ENCODE data around the gene RAI14.
A peak's percentile ranks its signal among the peaks of the same experiment; 100 is the strongest.
"Not testable (repeated sequence)": the region's sequence is repeated elsewhere in the genome, so short reads cannot be mapped to it uniquely, and the experiment has no call there.

The RAI14 gene

GRCh38 chr5:34715711-34716110 is 59.6 kb downstream of the RAI14 start:
- no peak overlapping the region for H3K27ac ChIP-seq (ENCODE audit: low read depth, low read length, severe bottlenecking)
- WGBS, 2 experiments (ENCODE audit: insufficient coverage in 2 of 2), result no CpG with 5 or more reads among the region's 1 CpG

GRCh38 chr5:34716986-34717385 is 60.9 kb downstream of the RAI14 start:
- H3K4me1 ChIP-seq (ENCODE audit: control insufficient read depth, insufficient read depth, low read length, poor library complexity, severe bottlenecking), result peaks cover 36% of the 10 kb centered on the region
- WGBS, 2 experiments (ENCODE audit: insufficient coverage in 2 of 2), result no CpG with 5 or more reads among the region's 2 CpGs
- H3K4me3 ChIP-seq (ENCODE audit: extremely low read depth, insufficient read depth, low read length, poor library complexity, severe bottlenecking), result no peak overlapping the region
- peaks cover 61% of the 10 kb centered on the region for H3K36me3 ChIP-seq (ENCODE audit: control insufficient read depth, insufficient read depth, low read length)
- H3K9me3 ChIP-seq (ENCODE audit: control insufficient read depth, low read length), result no peaks in the 10 kb centered on the region
- H3K27ac ChIP-seq (ENCODE audit: low read depth, low read length, severe bottlenecking), result peak overlapping the region; percentile 97

More at GRCh38 chr5:34715711-34716110, 59.6 kb downstream of the RAI14 start:
- Histone ChIP-seq H3K9me3 (ENCODE audit: control insufficient read depth, low read length) (no peaks in the 10 kb centered on the region), H3K4me1 (ENCODE audit: control insufficient read depth, insufficient read depth, low read length, poor library complexity, severe bottlenecking) (peaks cover 36% of the 10 kb centered on the region), H3K4me3 (ENCODE audit: extremely low read depth, insufficient read depth, low read length, poor library complexity, severe bottlenecking) (no peak overlapping the region), H3K36me3 (ENCODE audit: control insufficient read depth, insufficient read depth, low read length) (peaks cover 63% of the 10 kb centered on the region)

GRCh38 chr5:34717426-34718327 is 61.5 kb downstream of the RAI14 start:
- peaks cover 61% of the 10 kb centered on the region for H3K36me3 ChIP-seq (ENCODE audit: control insufficient read depth, insufficient read depth, low read length)
- H3K27ac ChIP-seq (ENCODE audit: low read depth, low read length, severe bottlenecking), result peak overlapping the region; percentile 97
- H3K9me3 ChIP-seq (ENCODE audit: control insufficient read depth, low read length), result no peaks in the 10 kb centered on the region
- 47 to 48% methylated on average over 4 to 6 of the region's 9 CpGs for WGBS, 2 experiments (ENCODE audit: insufficient coverage in 2 of 2)
- H3K4me3 ChIP-seq (ENCODE audit: extremely low read depth, insufficient read depth, low read length, poor library complexity, severe bottlenecking), result no peak overlapping the region
- H3K4me1 ChIP-seq (ENCODE audit: control insufficient read depth, insufficient read depth, low read length, poor library complexity, severe bottlenecking), result peaks cover 36% of the 10 kb centered on the region

GRCh38 chr5:34718516-34718915 is 62.4 kb downstream of the RAI14 start:
- Histone ChIP-seq H3K36me3 (ENCODE audit: control insufficient read depth, insufficient read depth, low read length) (peaks cover 60% of the 10 kb centered on the region), H3K27ac (ENCODE audit: low read depth, low read length, severe bottlenecking) (peak overlapping the region; percentile 97), H3K4me1 (ENCODE audit: control insufficient read depth, insufficient read depth, low read length, poor library complexity, severe bottlenecking) (peaks cover 36% of the 10 kb centered on the region), H3K9me3 (ENCODE audit: control insufficient read depth, low read length) (no peaks in the 10 kb centered on the region), H3K4me3 (ENCODE audit: extremely low read depth, insufficient read depth, low read length, poor library complexity, severe bottlenecking) (no peak overlapping the region)
- no CpG with 5 or more reads among the region's 4 CpGs for WGBS, 2 experiments (ENCODE audit: insufficient coverage in 2 of 2)

GRCh38 chr5:34719029-34719428 is 62.9 kb downstream of the RAI14 start:
- peaks cover 36% of the 10 kb centered on the region for H3K4me1 ChIP-seq (ENCODE audit: control insufficient read depth, insufficient read depth, low read length, poor library complexity, severe bottlenecking)
- H3K36me3 ChIP-seq (ENCODE audit: control insufficient read depth, insufficient read depth, low read length), result peaks cover 64% of the 10 kb centered on the region
- no peak overlapping the region for H3K27ac ChIP-seq (ENCODE audit: low read depth, low read length, severe bottlenecking)
- WGBS, 2 experiments (ENCODE audit: insufficient coverage in 2 of 2), result 70% methylated on average over 3 to 4 of the region's 8 CpGs
- no peak overlapping the region for H3K4me3 ChIP-seq (ENCODE audit: extremely low read depth, insufficient read depth, low read length, poor library complexity, severe bottlenecking)
- H3K9me3 ChIP-seq (ENCODE audit: control insufficient read depth, low read length), result no peaks in the 10 kb centered on the region

GRCh38 chr5:34721327-34721726 is 65.2 kb downstream of the RAI14 start:
- Histone ChIP-seq H3K27ac (ENCODE audit: low read depth, low read length, severe bottlenecking) (no peak overlapping the region), H3K9me3 (ENCODE audit: control insufficient read depth, low read length) (peaks cover 8% of the 10 kb centered on the region), H3K36me3 (ENCODE audit: control insufficient read depth, insufficient read depth, low read length) (peaks cover 67% of the 10 kb centered on the region), H3K4me1 (ENCODE audit: control insufficient read depth, insufficient read depth, low read length, poor library complexity, severe bottlenecking) (peaks cover 19% of the 10 kb centered on the region), H3K4me3 (ENCODE audit: extremely low read depth, insufficient read depth, low read length, poor library complexity, severe bottlenecking) (no peak overlapping the region)
- WGBS, 2 experiments (ENCODE audit: insufficient coverage in 2 of 2), result 100% methylated on average over 1 to 2 of the region's 3 CpGs

- Histone ChIP-seq H3K9me3 (ENCODE audit: control insufficient read depth, low read length) (peaks cover 13% of the 10 kb centered on the region), H3K27ac (ENCODE audit: low read depth, low read length, severe bottlenecking) (no peak overlapping the region), H3K4me1 (ENCODE audit: control insufficient read depth, insufficient read depth, low read length, poor library complexity, severe bottlenecking) (peaks cover 12% of the 10 kb centered on the region), H3K4me3 (ENCODE audit: extremely low read depth, insufficient read depth, low read length, poor library complexity, severe bottlenecking) (no peak overlapping the region), H3K36me3 (ENCODE audit: control insufficient read depth, insufficient read depth, low read length) (peaks cover 75% of the 10 kb centered on the region)
- WGBS, 2 experiments (ENCODE audit: insufficient coverage in 2 of 2), result 93 to 96% methylated on average over 2 of the region's 2 CpGs
Observed at GRCh38 chr5:34722183-34722582, 66.1 kb downstream of the RAI14 start.

GRCh38 chr5:34724741-34725140 is 68.6 kb downstream of the RAI14 start:
- no CpG with 5 or more reads among the region's 1 CpG for WGBS, 2 experiments (ENCODE audit: insufficient coverage in 2 of 2)
- no peak overlapping the region for H3K27ac ChIP-seq (ENCODE audit: low read depth, low read length, severe bottlenecking)

GRCh38 chr5:34727166-34727749 is 71.1 kb downstream of the RAI14 start:
- not testable (repeated sequence) for H3K4me3 ChIP-seq (ENCODE audit: extremely low read depth, insufficient read depth, low read length, poor library complexity, severe bottlenecking); H3K27ac ChIP-seq (ENCODE audit: low read depth, low read length, severe bottlenecking); H3K4me1 ChIP-seq (ENCODE audit: control insufficient read depth, insufficient read depth, low read length, poor library complexity, severe bottlenecking)
- 94 to 95% methylated on average over 4 of the region's 4 CpGs for WGBS, 2 experiments (ENCODE audit: insufficient coverage in 2 of 2)
- peaks cover 13% of the 10 kb centered on the region for H3K9me3 ChIP-seq (ENCODE audit: control insufficient read depth, low read length)
- peaks cover 67% of the 10 kb centered on the region for H3K36me3 ChIP-seq (ENCODE audit: control insufficient read depth, insufficient read depth, low read length)

More at GRCh38 chr5:34724741-34725140, 68.6 kb downstream of the RAI14 start:
- no peaks in the 10 kb centered on the region for H3K4me1 ChIP-seq (ENCODE audit: control insufficient read depth, insufficient read depth, low read length, poor library complexity, severe bottlenecking)
- H3K9me3 ChIP-seq (ENCODE audit: control insufficient read depth, low read length), result peaks cover 13% of the 10 kb centered on the region
- H3K36me3 ChIP-seq (ENCODE audit: control insufficient read depth, insufficient read depth, low read length), result peaks cover 78% of the 10 kb centered on the region
- no peak overlapping the region for H3K4me3 ChIP-seq (ENCODE audit: extremely low read depth, insufficient read depth, low read length, poor library complexity, severe bottlenecking)

- Histone ChIP-seq H3K9me3 (ENCODE audit: control insufficient read depth, low read length) (peaks cover 13% of the 10 kb centered on the region), H3K4me3 (ENCODE audit: extremely low read depth, insufficient read depth, low read length, poor library complexity, severe bottlenecking) (no peak overlapping the region), H3K27ac (ENCODE audit: low read depth, low read length, severe bottlenecking) (no peak overlapping the region), H3K36me3 (ENCODE audit: control insufficient read depth, insufficient read depth, low read length) (peaks cover 65% of the 10 kb centered on the region), H3K4me1 (ENCODE audit: control insufficient read depth, insufficient read depth, low read length, poor library complexity, severe bottlenecking) (peaks cover 2% of the 10 kb centered on the region)
- WGBS, 2 experiments (ENCODE audit: insufficient coverage in 2 of 2), result 95 to 100% methylated on average over 1 to 3 of the region's 4 CpGs
Observed at GRCh38 chr5:34728236-34728635, 72.1 kb downstream of the RAI14 start.

Measured in mesodermal cell (in vitro differentiated cells).